GM10266 (cell line): ENCODE measurements around the gene LRRC7.

Source experiments
- DNase-seq: peaks from one replicate; pipeline ENCODE4 v3.0.0; 2012; ENCODE audit errors: extremely low spot score
- TF ChIP-seq, protein P1 (sequence below): IDR thresholded peaks from 2 replicates; pipeline ENCODE4 v1.5.1; 2012; ENCODE audit warnings: mild to moderate bottlenecking, low read depth; ENCODE audit not compliant: control insufficient read depth, insufficient read depth; ENCODE audit errors: missing control alignments

Gene LRRC7

DNA sequence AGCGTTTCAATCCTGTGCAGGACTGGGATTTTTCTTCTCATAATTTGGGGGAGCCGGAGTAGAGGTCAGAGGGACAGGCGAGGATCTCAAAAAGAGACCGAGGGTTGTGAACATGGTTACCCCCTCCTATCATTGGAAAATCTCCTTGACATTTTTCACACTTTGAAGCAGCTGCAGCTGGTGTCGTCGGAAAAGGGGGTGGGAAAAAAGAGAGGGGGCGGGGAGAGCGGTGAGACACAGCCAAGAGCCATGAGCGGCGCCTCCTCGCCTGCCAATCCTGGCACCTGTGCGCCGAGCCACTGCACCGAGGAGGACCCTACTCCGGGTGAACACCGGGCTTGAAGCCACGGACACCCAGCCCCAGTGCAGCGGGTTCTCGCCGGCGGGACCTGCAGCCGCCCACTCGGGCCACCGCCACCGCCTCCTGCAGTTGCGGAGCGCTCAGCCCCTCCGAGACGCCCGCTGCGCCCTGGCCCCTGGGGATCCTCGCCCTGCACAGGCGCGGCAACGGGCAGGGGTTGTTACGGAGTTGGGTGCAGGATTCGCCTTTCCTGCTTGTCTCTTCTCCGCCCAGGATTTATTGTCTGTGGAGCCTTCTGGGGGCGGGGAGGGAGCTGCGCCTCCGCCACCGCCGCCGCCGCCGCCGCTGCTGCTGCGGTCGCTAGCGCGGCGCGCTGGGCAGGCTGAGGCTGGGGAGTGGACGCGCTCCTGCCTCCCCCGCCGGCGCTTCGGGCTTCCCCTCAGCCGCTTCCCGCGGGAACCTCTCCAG lies at the start of gene LRRC7:
LRRC7 (plus strand) TSS at position 271 of the 769 bp plus-strand sequence. CDS start 718 bp downstream, outside the sequence.
- peak; percentile 26 for DNase-seq
- TF ChIP-seq, protein P1, sequence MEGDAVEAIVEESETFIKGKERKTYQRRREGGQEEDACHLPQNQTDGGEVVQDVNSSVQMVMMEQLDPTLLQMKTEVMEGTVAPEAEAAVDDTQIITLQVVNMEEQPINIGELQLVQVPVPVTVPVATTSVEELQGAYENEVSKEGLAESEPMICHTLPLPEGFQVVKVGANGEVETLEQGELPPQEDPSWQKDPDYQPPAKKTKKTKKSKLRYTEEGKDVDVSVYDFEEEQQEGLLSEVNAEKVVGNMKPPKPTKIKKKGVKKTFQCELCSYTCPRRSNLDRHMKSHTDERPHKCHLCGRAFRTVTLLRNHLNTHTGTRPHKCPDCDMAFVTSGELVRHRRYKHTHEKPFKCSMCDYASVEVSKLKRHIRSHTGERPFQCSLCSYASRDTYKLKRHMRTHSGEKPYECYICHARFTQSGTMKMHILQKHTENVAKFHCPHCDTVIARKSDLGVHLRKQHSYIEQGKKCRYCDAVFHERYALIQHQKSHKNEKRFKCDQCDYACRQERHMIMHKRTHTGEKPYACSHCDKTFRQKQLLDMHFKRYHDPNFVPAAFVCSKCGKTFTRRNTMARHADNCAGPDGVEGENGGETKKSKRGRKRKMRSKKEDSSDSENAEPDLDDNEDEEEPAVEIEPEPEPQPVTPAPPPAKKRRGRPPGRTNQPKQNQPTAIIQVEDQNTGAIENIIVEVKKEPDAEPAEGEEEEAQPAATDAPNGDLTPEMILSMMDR = no peak

DNA sequence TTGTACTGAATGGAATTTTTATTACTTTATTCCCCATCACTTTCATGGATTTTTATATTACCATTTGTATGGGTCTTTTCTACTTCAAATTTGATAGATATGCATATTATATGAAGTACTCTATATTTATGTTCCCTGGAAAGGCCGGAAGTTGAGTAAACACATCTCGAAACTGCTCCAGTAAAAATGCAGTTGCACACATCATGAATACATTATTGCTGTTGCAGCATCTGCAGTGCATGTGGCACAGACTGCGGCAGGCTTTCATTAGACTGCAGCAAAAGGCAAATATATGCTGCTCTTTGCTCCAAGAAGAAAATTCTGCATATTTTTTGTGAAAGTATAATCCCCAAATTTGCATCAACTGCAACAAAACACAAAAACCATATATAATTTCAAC lies 48.7 kb upstream of the LRRC7 start:
- no peak for DNase-seq
- TF ChIP-seq, protein P1 = no peak

DNA sequence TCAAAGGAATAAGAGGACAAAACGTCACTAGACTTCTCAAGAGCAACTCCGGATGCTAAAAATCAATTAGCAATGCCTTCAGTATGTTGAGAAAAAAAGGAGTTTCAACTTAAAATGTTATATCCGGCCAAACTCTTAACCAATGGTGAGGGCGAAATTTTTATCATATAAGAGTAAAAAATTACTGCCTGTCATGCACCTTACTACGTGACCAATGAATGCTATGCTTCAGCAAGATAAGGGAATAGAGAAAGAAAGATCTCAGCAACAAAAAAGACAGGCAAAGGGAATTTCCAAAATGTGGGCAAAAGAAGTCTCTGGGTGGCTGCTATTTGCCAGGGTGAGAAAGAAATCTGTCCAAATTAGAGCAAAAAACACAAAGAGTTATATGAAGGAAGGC lies 47.4 kb upstream of the LRRC7 start:
- TF ChIP-seq, protein P1 = no peak

DNA sequence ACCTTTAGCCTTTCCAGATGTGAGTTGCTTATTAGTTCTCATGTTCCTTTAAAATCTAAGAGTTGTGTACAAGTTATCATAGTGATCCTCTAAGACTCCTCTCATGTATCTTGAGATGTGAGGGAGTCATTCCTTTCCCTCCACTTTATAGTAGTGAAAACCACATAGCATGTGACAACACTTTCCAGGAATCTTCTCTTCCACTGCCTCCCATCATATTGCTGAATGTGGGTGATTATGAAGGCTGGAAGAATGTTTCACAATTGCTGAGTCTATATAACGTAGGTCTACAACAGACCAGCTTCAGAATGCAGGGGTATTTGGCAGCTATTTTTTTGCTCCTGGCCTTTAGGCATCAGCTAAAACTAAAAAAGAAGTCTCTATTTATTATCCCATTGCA lies 44.7 kb upstream of the LRRC7 start:
- DNase-seq = no peak
- TF ChIP-seq, protein P1 = no peak

More for the DNA sequence above, 47.4 kb upstream of the LRRC7 start:
- DNase-seq = no peak

DNA sequence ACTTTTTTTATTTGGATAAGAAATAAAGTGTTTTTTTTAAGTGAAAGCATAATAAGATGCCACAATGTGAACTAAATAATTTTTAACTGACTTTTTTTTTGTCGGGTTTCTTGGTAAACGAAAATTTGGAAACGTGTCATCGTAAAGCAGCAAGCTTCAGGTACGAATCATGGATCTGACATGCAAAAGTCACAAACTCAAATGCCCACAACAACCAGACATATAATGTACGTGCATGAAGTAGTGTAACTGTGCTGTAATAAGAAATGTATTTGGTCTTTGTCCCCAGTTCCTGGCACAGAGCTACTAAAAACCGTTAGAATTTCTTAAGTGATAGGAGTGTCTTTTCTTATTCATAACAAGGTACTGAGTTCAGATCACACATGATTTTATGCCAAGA lies 44.3 kb upstream of the LRRC7 start:
- TF ChIP-seq, protein P1 = no peak
- DNase-seq = no peak

DNA sequence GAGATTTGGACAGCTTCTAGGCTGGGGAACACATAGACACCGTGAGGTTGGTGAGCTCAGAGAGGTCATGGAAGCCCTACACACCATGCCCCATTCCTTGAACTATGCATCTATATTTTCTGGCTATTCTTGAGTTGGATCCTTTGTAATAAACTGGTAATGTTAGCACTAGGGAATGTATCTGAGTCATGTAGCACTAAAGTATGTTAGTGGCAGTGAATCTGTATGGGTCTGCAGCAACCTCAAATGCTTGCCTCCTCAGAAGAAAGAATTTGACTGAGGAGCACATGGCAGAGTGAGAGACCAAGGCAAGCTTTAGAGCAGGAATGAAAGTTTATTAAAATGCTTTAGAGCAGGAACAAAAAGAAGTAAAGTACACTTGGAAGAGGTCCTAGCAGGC lies 43.7 kb upstream of the LRRC7 start:
- no peak for DNase-seq

DNA sequence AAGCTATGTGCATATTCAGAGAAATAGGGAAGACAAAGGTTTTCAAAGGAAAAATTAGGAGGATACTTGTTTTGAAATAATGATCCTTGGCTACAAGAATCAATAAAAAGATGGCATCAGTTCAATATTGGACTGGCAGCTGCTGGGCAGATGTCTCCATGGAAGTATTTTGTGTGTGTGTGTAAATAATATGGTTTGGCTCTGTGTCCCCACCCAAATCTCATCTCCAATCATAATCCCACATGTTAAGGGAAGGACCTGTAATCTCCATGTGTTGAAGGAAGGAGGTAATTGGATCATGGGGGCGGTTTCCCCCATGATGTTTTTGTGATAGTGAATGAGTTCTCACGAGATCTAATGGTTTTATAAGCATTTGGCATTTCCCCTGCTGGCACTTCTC lies 40.4 kb upstream of the LRRC7 start:
- TF ChIP-seq, protein P1 = no peak
- DNase-seq = no peak

More for the DNA sequence above, 43.7 kb upstream of the LRRC7 start:
- TF ChIP-seq, protein P1 = no peak
